HepG2 (cell line): ENCODE measurements around the gene CCDC91. TPM values are rescaled to one million over a fixed set of nuclear protein-coding genes. Genes with fewer than 3 reads are reported as not detected.

ENCODE experiments used
- ATAC-seq: fragments of 200-7000 bp; cut with Tn5 transposase; 3 replicates; pipeline ENCODE4 v1.9.1; 2020; ENCODE audit warnings: mild to moderate bottlenecking, moderate library complexity
- BruUV-seq: library from RNA; stranded (reverse); fragments of 400-500 nt; replicated peaks from 2 replicates; lab custom pipeline; 2021; lab: Mats Ljungman, UMichigan
- CTCF ChIA-PET: fragments of 300-600 bp; formaldehyde crosslinking; extraction: SDS; loops from one replicate; lab custom pipeline; 2021; ENCODE audit warnings: low total read pairs, inconsistent platforms, low intra/inter-chr PET ratio; lab: Yijun Ruan, JAX
- POLR2A ChIA-PET: fragments of 350-600 bp; sonication (Branson Sonifier 250); formaldehyde crosslinking; loops from one replicate; lab custom pipeline; 2020; ENCODE audit warnings: antibody characterized with exemption, inconsistent platforms; lab: Yijun Ruan, JAX
- DNase-seq: peaks from one replicate; pipeline ENCODE4 v3.0.0-alpha.2; 2015; ENCODE audit warnings: low spot score
- FAIRE-seq: peaks from 3 replicates; lab custom pipeline; 2011; peaks lifted over from hg19 to GRCh38; lab: Jason Lieb, UNC
- H2AFZ ChIP-seq: one replicate; pipeline ENCODE4 v1.6.1; 2011; ENCODE audit warnings: low read length, inconsistent platforms
- H3K27ac ChIP-seq: fragments of 300-600 bp; 3 replicates; pipeline ENCODE4 v1.8.0; 2011; ENCODE audit warnings: mixed run types, mild to moderate bottlenecking, mixed read lengths, low read length, inconsistent platforms; ENCODE audit not compliant: insufficient read depth; ENCODE audit errors: extremely low read length
- H3K27me3 ChIP-seq, 2 experiments: fragments of 200-600 bp in 1 of 2; 2 replicates in 1 of 2; 3 replicates in 1 of 2; pipeline versions ENCODE4 v1.6.0 to v1.8.0; 2011; ENCODE audit warnings: low read length in 2 of 2, mild to moderate bottlenecking in 2 of 2, moderate library complexity in 2 of 2, inconsistent platforms in 1 of 2; ENCODE audit not compliant: insufficient read depth in 2 of 2, control insufficient read depth in 1 of 2
- H3K36me3 ChIP-seq, 2 experiments: fragments of 200-600 bp in 1 of 2; replicated peaks in 1 of 2; 2 replicates in 1 of 2; 3 replicates in 1 of 2; pipeline versions ENCODE4 v1.5.1 to v1.8.0; 2011; ENCODE audit warnings: low read length in 2 of 2, inconsistent platforms in 1 of 2; ENCODE audit not compliant: insufficient read depth in 2 of 2, control insufficient read depth in 1 of 2
- H3K4me1 ChIP-seq: 2 replicates; pipeline ENCODE4 v1.5.1; 2012; ENCODE audit warnings: low read length, inconsistent platforms; ENCODE audit not compliant: insufficient read depth
- H3K4me2 ChIP-seq: 2 replicates; pipeline ENCODE4 v1.6.0; 2011; ENCODE audit warnings: low read depth, low read length, inconsistent platforms
- H3K4me3 ChIP-seq, 3 experiments: fragments of 200-600 bp in 1 of 3; sonication (generic), shearing (Covaris generic) in 1 of 3; replicated peaks in 1 of 3; 2 replicates each; pipeline ENCODE4 v1.5.1; 2011 to 2016; ENCODE audit warnings: low read length in 3 of 3, inconsistent platforms in 2 of 3, low read depth in 2 of 3, mild to moderate bottlenecking in 2 of 3, control low read depth in 1 of 3, mixed read lengths in 1 of 3; ENCODE audit not compliant: insufficient read depth in 1 of 3
- H3K79me2 ChIP-seq: one replicate; pipeline ENCODE4 v1.6.1; 2011; ENCODE audit warnings: low read length, inconsistent platforms; ENCODE audit not compliant: insufficient read depth
- H3K9ac ChIP-seq: 2 replicates; pipeline ENCODE4 v1.6.0; 2011; ENCODE audit warnings: mild to moderate bottlenecking, low read depth, low read length, inconsistent platforms; ENCODE audit not compliant: insufficient read depth
- H3K9me3 ChIP-seq: 2 replicates; pipeline ENCODE4 v1.5.1; 2012; ENCODE audit warnings: mild to moderate bottlenecking, low read length
- H4K20me1 ChIP-seq: 2 replicates; pipeline ENCODE4 v1.6.0; 2011; ENCODE audit warnings: inconsistent platforms, mild to moderate bottlenecking, low read length, moderate library complexity; ENCODE audit not compliant: insufficient read depth
- AGO2 ChIP-seq: fragments of 200-400 bp; formaldehyde crosslinking; optimal IDR thresholded peaks from 2 replicates; pipeline ENCODE3; 2017; ENCODE audit warnings: mild to moderate bottlenecking, low read depth, low read length, moderate library complexity
- CEBPZ ChIP-seq: IDR thresholded peaks from 2 replicates; pipeline ENCODE4 v1.6.1; 2012; ENCODE audit warnings: low read length, improper control_type of control experiment
- HOXA9 ChIP-seq: sonication (generic); formaldehyde crosslinking; IDR thresholded peaks from 2 replicates; pipeline ENCODE4 v1.8.1; 2022; ENCODE audit warnings: missing genetic modification reagents, mild to moderate bottlenecking, moderate library complexity, borderline replicate concordance
- MTA1 ChIP-seq: sonication (generic); formaldehyde crosslinking; IDR thresholded peaks from 2 replicates; pipeline ENCODE4 v1.4.0; 2020; ENCODE audit warnings: missing genetic modification reagents, mild to moderate bottlenecking, borderline replicate concordance
- POLR2A ChIP-seq, 2 experiments: IDR thresholded peaks; 2 replicates each; pipeline ENCODE4 v1.6.1; 2011; ENCODE audit warnings: low read depth in 2 of 2, low read length in 2 of 2, mild to moderate bottlenecking in 1 of 2, moderate library complexity in 1 of 2; ENCODE audit not compliant: insufficient read depth in 1 of 2
- POLR2AphosphoS5 ChIP-seq: IDR thresholded peaks from 2 replicates; pipeline ENCODE4 v1.6.1; 2012; ENCODE audit warnings: low read depth, low read length
- RFX5 ChIP-seq: IDR thresholded peaks from 2 replicates; pipeline ENCODE4 v1.6.1; 2011; ENCODE audit warnings: low read depth, low read length, improper control_type of control experiment
- RORA ChIP-seq: sonication (generic); formaldehyde crosslinking; IDR thresholded peaks from 2 replicates; pipeline ENCODE4 v1.5.0; 2020; ENCODE audit warnings: mild to moderate bottlenecking, missing genetic modification reagents, moderate library complexity
- SRY ChIP-seq: sonication (generic); formaldehyde crosslinking; IDR thresholded peaks from 2 replicates; pipeline ENCODE4 v1.8.0; 2022; ENCODE audit warnings: mild to moderate bottlenecking, missing genetic modification reagents
- TERF1 ChIP-seq: sonication (generic); formaldehyde crosslinking; IDR thresholded peaks from 2 replicates; pipeline ENCODE4 v1.8.0; 2022; ENCODE audit warnings: mild to moderate bottlenecking, missing genetic modification reagents, moderate library complexity
- ZNF253 ChIP-seq: sonication (generic); formaldehyde crosslinking; IDR thresholded peaks from 2 replicates; pipeline ENCODE4 v1.8.0; 2022; ENCODE audit warnings: mild to moderate bottlenecking, missing genetic modification reagents, borderline replicate concordance
- ZNF264 ChIP-seq: sonication (generic); formaldehyde crosslinking; IDR thresholded peaks from 2 replicates; pipeline ENCODE4 v1.4.0; 2020; ENCODE audit warnings: missing genetic modification reagents
- ZNF501 ChIP-seq: sonication (generic); formaldehyde crosslinking; IDR thresholded peaks from 2 replicates; pipeline ENCODE4 v1.5.1; 2020; ENCODE audit warnings: mild to moderate bottlenecking, moderate library complexity, missing genetic modification reagents
- ZNF574 ChIP-seq: sonication (generic); formaldehyde crosslinking; IDR thresholded peaks from 2 replicates; pipeline ENCODE4 v1.4.0; 2020; ENCODE audit warnings: missing genetic modification reagents
- WGBS: methylation state at CpG from one replicate; pipeline ENCODE4 v1.1.6; 2017; ENCODE audit warnings: low lambda C conversion rate; 5-methylcytosine and 5-hydroxymethylcytosine counted together
- in situ Hi-C: cut with HindIII; loops from 2 replicates; pipeline ENCODE4 v1.10.0; 2017; ENCODE audit warnings: low pct_unique_long_range_greater_than_20kb; ENCODE audit not compliant: extremely low pct_ligation_motif_present
- intact Hi-C: fragments of 100-400 bp; cut with micrococcal nuclease; formaldehyde crosslinking; loops from one replicate; pipeline ENCODE4 v1.10.0; 2022; ENCODE audit not compliant: unreplicated experiment
- polyA plus RNA-seq, 8 experiments: library from polyadenylated mRNA; depleted of rRNA in 3 of 8; stranded (reverse) in 7 of 8; unstranded in 1 of 8; fragments of >200 nt; fragmentation: Illumina TruSeq in 4 of 8; extraction: Trizol in 4 of 8; gene quantifications; 2 replicates each; pipeline versions ENCODE4 v1.2.1 to v1.2.3, GENCODE V29; 2011 to 2016; ENCODE audit warnings: low read depth in 4 of 8, missing spikeins in 1 of 8, mixed read lengths in 1 of 8; ENCODE audit not compliant: insufficient read depth in 1 of 8
- total RNA-seq, 5 experiments: library from RNA; depleted of rRNA; stranded (reverse); fragments of >200 nt; fragmentation: Illumina TruSeq; extraction: Trizol; gene quantifications; 2 replicates each; pipeline ENCODE4 v1.2.3, GENCODE V29; 2016; ENCODE audit warnings: low read depth in 1 of 5

Gene CCDC91
- total and polyA plus RNA-seq, 2 of the 13 experiments (the other 11 are each of a cell fraction or from before 2014, with no cell fraction given) = 9.8 to 15.8 TPM

- TF ChIP-seq AGO2 = no peak
- TF ChIP-seq, all 625 proteins: peak for 2
Observed at GRCh38 chr12:28161697-28162096, 28.6 kb upstream of the CCDC91 start (continued).

GRCh38 chr12:28162697-28163096 lies 27.6 kb upstream of the CCDC91 start:
- ATAC-seq = no peak
- FAIRE-seq = no peak
- no peak overlapping the region for H2AFZ ChIP-seq
- in situ Hi-C loops = loop anchor here (25.0 kb wide), 1 partner anchor 425 kb away; no protein-coding TSS in a partner anchor
- H3K36me3 ChIP-seq = no peaks in the 10 kb centered on the region
- H3K4me3 ChIP-seq = no peak overlapping the region
- no peak overlapping the region for H3K27ac ChIP-seq
- ChIA-PET POLR2A (no interaction called here), CTCF (no interaction called here)
- intact Hi-C loops = no loop called here
- H3K9ac ChIP-seq = no peak overlapping the region
- no peak overlapping the region for H3K4me2 ChIP-seq
- no peak for DNase-seq
- H3K79me2 ChIP-seq = no peaks in the 10 kb centered on the region
- no peaks in the 10 kb centered on the region for H3K9me3 ChIP-seq
- H3K4me1 ChIP-seq = peaks cover 11% of the 10 kb centered on the region
- no peaks in the 10 kb centered on the region for H3K27me3 ChIP-seq
- WGBS = 27% methylated on average over 1 of the region's 1 CpG
- no TSS peak for BruUV-seq
- no peaks in the 10 kb centered on the region for H4K20me1 ChIP-seq
- TF ChIP-seq SRY (CRISPR knock-in tag) = no peak
- no peak for TF ChIP-seq ZNF264 (CRISPR knock-in tag)
- TF ChIP-seq ZNF574 = no peak
- TF ChIP-seq CEBPZ = no peak
- no peak for TF ChIP-seq ZNF253
- no peak for TF ChIP-seq RFX5
- TF ChIP-seq POLR2A (IDR thresholded peaks at IDR 0.05; ENCODE audit: insufficient read depth in 1 of 2, low read depth in 2 of 2, low read length in 2 of 2) = no peak
- no peak for TF ChIP-seq MTA1 (CRISPR knock-in tag)
- TF ChIP-seq ZNF501 (CRISPR knock-in tag) = no peak
- TF ChIP-seq POLR2AphosphoS5 = no peak
- TF ChIP-seq TERF1 (CRISPR knock-in tag) = no peak
- TF ChIP-seq HOXA9 (CRISPR knock-in tag) = no peak
- TF ChIP-seq RORA (CRISPR knock-in tag) = no peak
